Measurements from ENCODE around the gene DOCK3.

- no peak for TF ChIP-seq CTCF (IDR thresholded peaks at IDR 0.05; ENCODE audit: low read depth, low read length, poor library complexity, severe bottlenecking)
- TF ChIP-seq EZH2phosphoT487 (IDR thresholded peaks at IDR 0.05; ENCODE audit: borderline replicate concordance, low read length), result no peak
These were observed 662.9 kb downstream of the DOCK3 start for GRCh38 chr3:51337666-51338065.

Measured in DOHH2 (cell line).